SK-N-SH (cell line): Measurements from ENCODE around the gene DLG2.

ENCODE experiments used
- CTCF ChIP-seq: fragments of 200-600 bp; sonication (generic); IDR thresholded peaks from 2 replicates; pipeline ENCODE4 v1.6.1; 2017; ENCODE audit warnings: antibody characterized with exemption, mild to moderate bottlenecking, moderate library complexity
- EP300 ChIP-seq, 2 experiments: IDR thresholded peaks; 2 replicates each; pipeline versions ENCODE4 v1.4.0 to v1.6.1; 2012; ENCODE audit warnings: borderline replicate concordance in 1 of 2, low read depth in 1 of 2, low read length in 1 of 2
- GABPA ChIP-seq: IDR thresholded peaks from 2 replicates; pipeline ENCODE4 v1.4.0; 2012; ENCODE audit warnings: low read depth, mild to moderate bottlenecking
- MEF2A ChIP-seq: IDR thresholded peaks from 2 replicates; pipeline ENCODE4 v1.4.0; 2012; ENCODE audit warnings: low read depth, borderline replicate concordance
- POLR2AphosphoS5 ChIP-seq: IDR thresholded peaks from 2 replicates; pipeline ENCODE4 v1.6.1; 2012; ENCODE audit warnings: low read depth, low read length
- RXRA ChIP-seq: IDR thresholded peaks from 2 replicates; pipeline ENCODE4 v1.4.0; 2012; ENCODE audit warnings: low read depth, mild to moderate bottlenecking, borderline replicate concordance
- USF2 ChIP-seq: fragments of 150-350 bp; IDR thresholded peaks from 2 replicates; pipeline ENCODE4 v1.6.1; 2017; ENCODE audit warnings: antibody characterized with exemption, low read length, low read depth, borderline replicate concordance

GRCh38 chr11:84855508-84856245 lies 771.5 kb downstream of the DLG2 start:
- TF ChIP-seq CTCF, result no peak
- TF ChIP-seq GABPA, result no peak
- no peak for TF ChIP-seq MEF2A
- TF ChIP-seq POLR2AphosphoS5, result no peak
- TF ChIP-seq USF2, result no peak
- 0 out of 2 replicates have a peak, but pooled peaks have one; percentile 5 for TF ChIP-seq RXRA
- TF ChIP-seq EP300 (IDR thresholded peaks at IDR 0.05; ENCODE audit: borderline replicate concordance in 1 of 2, low read depth in 1 of 2, low read length in 1 of 2), result no peak
